Activated CD8-positive, alpha-beta memory T cell treated with anti-CD3 and anti-CD28 coated beads, Interleukin-2, amount 50 U/mL, for 24 hours (primary cell): ENCODE results near the gene USP1.

Source experiments
- DNase-seq: peaks from one replicate; pipeline ENCODE4 v3.0.0-alpha.2; 2020; ENCODE audit errors: extremely low read depth

The USP1 gene

GRCh38 chr1:62436466-62437272 lies at the start of gene USP1:
TSS of gene USP1 (plus strand) at chr1:62437049. CDS start at chr1:62439868, 2,819 bp downstream.
- DNase-seq, result peak; percentile 98

GRCh38 chr1:62389531-62389930 lies 47.3 kb upstream of the USP1 start:
- DNase-seq, result no peak

GRCh38 chr1:62390071-62390470 lies 46.8 kb upstream of the USP1 start:
- no peak for DNase-seq

- DNase-seq, result no peak
Measured at GRCh38 chr1:62391369-62391971, 45.4 kb upstream of the USP1 start.

GRCh38 chr1:62392951-62393350 lies 43.9 kb upstream of the USP1 start:
- DNase-seq, result no peak

- DNase-seq, result no peak
Measured at GRCh38 chr1:62394646-62395045, 42.2 kb upstream of the USP1 start.

GRCh38 chr1:62395291-62395690 lies 41.6 kb upstream of the USP1 start:
- DNase-seq, result no peak

- DNase-seq, result no peak
Measured at GRCh38 chr1:62396871-62397270, 40.0 kb upstream of the USP1 start.

GRCh38 chr1:62397301-62397700 lies 39.5 kb upstream of the USP1 start:
- DNase-seq, result no peak

GRCh38 chr1:62398377-62398776 lies 38.5 kb upstream of the USP1 start:
- DNase-seq, result no peak

- DNase-seq, result no peak
Measured at GRCh38 chr1:62401034-62401760, 35.7 kb upstream of the USP1 start.

GRCh38 chr1:62405247-62405646 lies 31.6 kb upstream of the USP1 start:
- DNase-seq, result no peak

- DNase-seq, result no peak
Measured at GRCh38 chr1:62406576-62406975, 30.3 kb upstream of the USP1 start.

- DNase-seq, result no peak
Measured at GRCh38 chr1:62407398-62408009, 29.3 kb upstream of the USP1 start.

GRCh38 chr1:62415687-62416086 lies 21.2 kb upstream of the USP1 start:
- no peak for DNase-seq

- no peak for DNase-seq
Measured at GRCh38 chr1:62417351-62417999, 19.4 kb upstream of the USP1 start.

GRCh38 chr1:62420214-62420613 lies 16.6 kb upstream of the USP1 start:
- DNase-seq, result no peak

- DNase-seq, result no peak
Measured at GRCh38 chr1:62423580-62424242, 13.1 kb upstream of the USP1 start.

- DNase-seq, result no peak
Measured at GRCh38 chr1:62424411-62424810, 12.4 kb upstream of the USP1 start.

- no peak for DNase-seq
Measured at GRCh38 chr1:62425041-62425440, 11.8 kb upstream of the USP1 start.

- no peak for DNase-seq
Measured at GRCh38 chr1:62426237-62426636, 10.6 kb upstream of the USP1 start.
